ENCODE results near the gene RFNG. TPM values are rescaled to one million over a fixed set of nuclear protein-coding genes. Genes with fewer than 3 reads are reported as not detected.
A peak's percentile ranks its signal among the peaks of the same experiment; 100 is the strongest.

The RFNG gene
- total RNA-seq, 1 donor from 2014 or later, result 40.2 TPM

GRCh38 chr17:82053556-82054263 is 2.1 kb upstream of the RFNG start:
- H2AFZ ChIP-seq (ENCODE audit: low read depth, low read length), result no peak overlapping the region
- TF ChIP-seq CTCF (IDR thresholded peaks at IDR 0.05; ENCODE audit: insufficient read depth, low read depth, low read length), result no peak
- no peak for TF ChIP-seq EZH2 (IDR thresholded peaks at IDR 0.05; ENCODE audit: insufficient read depth, low read length)
- peaks cover 5% of the 10 kb centered on the region for H3K4me1 Mint-ChIP-seq (ENCODE audit: low read depth, unreplicated experiment)
- H3K27ac ChIP-seq (ENCODE audit: low read depth, low read length), result no peak overlapping the region
- no peaks in the 10 kb centered on the region for H3K9me3 ChIP-seq (ENCODE audit: insufficient read depth, low read depth, low read length)
- peaks cover 3% of the 10 kb centered on the region for H3K36me3 ChIP-seq (ENCODE audit: insufficient read depth, low read length)
- no peaks in the 10 kb centered on the region for H3K27me3 Mint-ChIP-seq (ENCODE audit: low read depth, unreplicated experiment)
- no peak for FAIRE-seq
- H3K36me3 Mint-ChIP-seq (ENCODE audit: low read depth, unreplicated experiment), result no peaks in the 10 kb centered on the region
- no peak for DNase-seq (ENCODE audit: low read depth)
- no peak overlapping the region for H3K27ac Mint-ChIP-seq (ENCODE audit: unreplicated experiment)
- H3K9ac ChIP-seq (ENCODE audit: low read length), result no peak overlapping the region
- peak overlapping the region; percentile 99 for H3K4me2 ChIP-seq (ENCODE audit: low read length)
- H3K9me3 Mint-ChIP-seq (ENCODE audit: unreplicated experiment), result no peaks in the 10 kb centered on the region
- peaks cover 39% of the 10 kb centered on the region for H4K20me1 ChIP-seq (ENCODE audit: insufficient read depth, low read length)
- peak overlapping the region; percentile 89 for H3K4me3 Mint-ChIP-seq (ENCODE audit: unreplicated experiment)
- H3K4me1 ChIP-seq (ENCODE audit: insufficient read depth, low read length), result peaks cover 17% of the 10 kb centered on the region
- peaks cover 43% of the 10 kb centered on the region for H3K79me2 ChIP-seq (ENCODE audit: insufficient read depth, low read length)
- no peak overlapping the region for H3K4me3 ChIP-seq (ENCODE audit: insufficient read depth, low read depth, low read length)
- H3K27me3 ChIP-seq (ENCODE audit: insufficient read depth, low read length), result no peaks in the 10 kb centered on the region

DNA sequence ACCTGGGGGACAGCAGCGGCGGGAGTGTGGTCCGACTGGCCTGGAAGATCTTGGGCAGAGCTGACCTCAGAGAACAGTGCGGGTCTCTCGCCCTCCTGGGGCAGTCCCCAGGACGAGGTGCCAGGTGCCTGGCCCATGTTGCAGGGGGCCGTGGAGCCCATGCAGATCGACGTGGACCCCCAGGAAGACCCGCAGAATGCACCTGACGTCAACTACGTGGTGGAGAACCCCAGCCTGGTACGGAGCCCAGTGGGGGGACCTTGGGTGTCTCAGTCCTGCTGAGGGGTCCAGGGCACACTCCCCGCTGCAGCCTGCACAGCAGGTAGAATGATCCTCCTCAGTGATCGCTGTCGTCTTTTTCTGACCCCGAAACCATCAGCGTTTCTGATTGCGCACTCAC is 1.5 kb upstream of the RFNG start:
- Histone ChIP-seq H3K9me3 (ENCODE audit: insufficient read depth, low read depth, low read length) (no peaks in the 10 kb centered on the region), H3K27me3 (ENCODE audit: insufficient read depth, low read length) (no peaks in the 10 kb centered on the region), H2AFZ (ENCODE audit: low read depth, low read length) (no peak overlapping the region), H4K20me1 (ENCODE audit: insufficient read depth, low read length) (peaks cover 34% of the 10 kb centered on the region), H3K4me3 (ENCODE audit: insufficient read depth, low read depth, low read length) (peak overlapping the region; percentile 81), H3K4me2 (ENCODE audit: low read length) (peak overlapping the region; percentile 99), H3K27ac (ENCODE audit: low read depth, low read length) (no peak overlapping the region), H3K4me1 (ENCODE audit: insufficient read depth, low read length) (peaks cover 17% of the 10 kb centered on the region), H3K79me2 (ENCODE audit: insufficient read depth, low read length) (peaks cover 43% of the 10 kb centered on the region), H3K9ac (ENCODE audit: low read length) (peak overlapping the region; percentile 89), H3K36me3 (ENCODE audit: insufficient read depth, low read length) (peaks cover 3% of the 10 kb centered on the region)
- H3K27me3 Mint-ChIP-seq (ENCODE audit: low read depth, unreplicated experiment), result no peaks in the 10 kb centered on the region
- no peaks in the 10 kb centered on the region for H3K36me3 Mint-ChIP-seq (ENCODE audit: low read depth, unreplicated experiment)
- DNase-seq (ENCODE audit: low read depth) (no peak), FAIRE-seq (no peak)
- TF ChIP-seq CTCF (IDR thresholded peaks at IDR 0.05; ENCODE audit: insufficient read depth, low read depth, low read length), result no peak
- TF ChIP-seq EZH2 (IDR thresholded peaks at IDR 0.05; ENCODE audit: insufficient read depth, low read length), result no peak
- no peaks in the 10 kb centered on the region for H3K9me3 Mint-ChIP-seq (ENCODE audit: unreplicated experiment)
- H3K4me1 Mint-ChIP-seq (ENCODE audit: low read depth, unreplicated experiment), result peaks cover 5% of the 10 kb centered on the region
- H3K4me3 Mint-ChIP-seq (ENCODE audit: unreplicated experiment), result peak overlapping the region; percentile 89
- H3K27ac Mint-ChIP-seq (ENCODE audit: unreplicated experiment), result peak overlapping the region; percentile 12

DNA sequence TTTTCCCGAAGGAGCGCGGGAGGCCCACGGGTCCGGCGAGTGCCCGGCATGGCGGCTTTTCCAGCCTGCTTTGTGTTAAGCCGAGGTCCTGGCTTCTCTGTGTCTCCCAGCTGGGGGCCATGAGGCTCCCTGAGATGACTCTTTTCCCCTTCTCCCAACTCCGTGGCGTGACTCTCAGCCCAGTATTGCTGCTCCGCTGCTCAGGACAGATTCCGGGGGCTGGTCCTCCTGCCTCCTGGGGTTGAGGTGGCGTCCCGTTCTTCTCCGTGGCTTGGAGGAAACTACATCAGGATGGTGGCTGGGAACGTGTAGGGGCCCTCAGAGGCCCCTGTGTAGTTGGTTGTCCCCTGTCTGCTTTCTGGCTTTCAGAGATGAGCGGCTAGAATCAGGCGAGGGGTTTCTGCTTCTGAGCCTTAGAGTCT is 1.0 kb upstream of the RFNG start:
- H3K27ac ChIP-seq (ENCODE audit: low read depth, low read length), result no peak overlapping the region
- H3K4me3 ChIP-seq (ENCODE audit: insufficient read depth, low read depth, low read length), result peak overlapping the region; percentile 81
- no peak overlapping the region for H2AFZ ChIP-seq (ENCODE audit: low read depth, low read length)
- peaks cover 1% of the 10 kb centered on the region for H3K36me3 ChIP-seq (ENCODE audit: insufficient read depth, low read length)
- H3K4me1 ChIP-seq (ENCODE audit: insufficient read depth, low read length), result peaks cover 17% of the 10 kb centered on the region
- Mint-ChIP-seq H3K4me1 (ENCODE audit: low read depth, unreplicated experiment) (peaks cover 5% of the 10 kb centered on the region), H3K27ac (ENCODE audit: unreplicated experiment) (peak overlapping the region; percentile 12), H3K9me3 (ENCODE audit: unreplicated experiment) (no peaks in the 10 kb centered on the region), H3K4me3 (ENCODE audit: unreplicated experiment) (peak overlapping the region; percentile 89), H3K36me3 (ENCODE audit: low read depth, unreplicated experiment) (peaks cover 2% of the 10 kb centered on the region), H3K27me3 (ENCODE audit: low read depth, unreplicated experiment) (no peaks in the 10 kb centered on the region)
- peak overlapping the region; percentile 89 for H3K9ac ChIP-seq (ENCODE audit: low read length)
- H3K27me3 ChIP-seq (ENCODE audit: insufficient read depth, low read length), result no peaks in the 10 kb centered on the region
- no peaks in the 10 kb centered on the region for H3K9me3 ChIP-seq (ENCODE audit: insufficient read depth, low read depth, low read length)
- DNase-seq (ENCODE audit: low read depth), result no peak
- peak overlapping the region; percentile 99 for H3K4me2 ChIP-seq (ENCODE audit: low read length)
- no peak for FAIRE-seq
- no peak for TF ChIP-seq CTCF (IDR thresholded peaks at IDR 0.05; ENCODE audit: insufficient read depth, low read depth, low read length)
- no peak for TF ChIP-seq EZH2 (IDR thresholded peaks at IDR 0.05; ENCODE audit: insufficient read depth, low read length)
- peaks cover 43% of the 10 kb centered on the region for H3K79me2 ChIP-seq (ENCODE audit: insufficient read depth, low read length)
- H4K20me1 ChIP-seq (ENCODE audit: insufficient read depth, low read length), result peaks cover 30% of the 10 kb centered on the region
